Lower leg skin (tissue), 3 donors: ENCODE results near the gene DOCK10.

Experiments
- CTCF ChIP-seq, 3 donors: fragments of 450-650 bp; IDR thresholded peaks; one replicate each; pipeline ENCODE4 v1.5.1; 2016; ENCODE audit warnings: antibody characterized with exemption in 3 of 3, mild to moderate bottlenecking in 3 of 3, moderate library complexity in 2 of 3
- POLR2A ChIP-seq, 2 donors: fragments of 450-650 bp; IDR thresholded peaks; one replicate each; pipeline ENCODE4 v1.6.1; 2016 to 2017; ENCODE audit warnings: antibody characterized with exemption in 2 of 2, mild to moderate bottlenecking in 1 of 2, moderate library complexity in 1 of 2

GRCh38 chr2:224948859-224949258 lies 93.4 kb downstream of the DOCK10 start:
- TF ChIP-seq CTCF (IDR thresholded peaks at IDR 0.05) (no peak), POLR2A (IDR thresholded peaks at IDR 0.05) (no peak)
